WI38 (cell line): ENCODE results near the gene HDAC4.

Experiments
- H3K4me3 ChIP-seq: 2 replicates; pipeline ENCODE4 v1.5.1; 2011; ENCODE audit warnings: low read depth, mild to moderate bottlenecking, control low read depth, low read length
- TF ChIP-seq, protein P1 (sequence below): IDR thresholded peaks from 2 replicates; pipeline ENCODE4 v1.5.1; 2012; ENCODE audit warnings: low read depth, mild to moderate bottlenecking, control low read depth, low read length

The HDAC4 gene

DNA sequence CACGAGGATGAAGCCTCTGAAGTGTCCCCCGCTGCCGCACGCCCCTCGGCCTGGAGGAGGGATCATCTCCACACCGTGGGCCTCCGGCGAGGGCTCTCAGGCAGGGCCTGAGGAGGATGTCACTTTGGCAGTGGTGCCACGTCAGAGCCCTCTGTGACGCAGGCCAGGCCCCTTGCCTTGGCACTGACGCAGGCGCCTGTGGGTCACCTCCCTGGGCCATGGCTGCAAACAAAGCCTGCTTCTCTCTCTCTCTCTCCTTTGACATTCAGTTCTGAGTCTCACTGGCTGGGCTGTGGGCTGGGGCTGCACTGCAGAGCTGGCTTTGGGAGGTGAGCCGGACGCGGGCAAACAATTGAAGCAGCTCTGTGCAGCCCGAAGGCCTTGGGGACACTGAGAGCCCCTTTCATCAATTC lies 279.2 kb downstream of the HDAC4 start:
- TF ChIP-seq, protein P1, sequence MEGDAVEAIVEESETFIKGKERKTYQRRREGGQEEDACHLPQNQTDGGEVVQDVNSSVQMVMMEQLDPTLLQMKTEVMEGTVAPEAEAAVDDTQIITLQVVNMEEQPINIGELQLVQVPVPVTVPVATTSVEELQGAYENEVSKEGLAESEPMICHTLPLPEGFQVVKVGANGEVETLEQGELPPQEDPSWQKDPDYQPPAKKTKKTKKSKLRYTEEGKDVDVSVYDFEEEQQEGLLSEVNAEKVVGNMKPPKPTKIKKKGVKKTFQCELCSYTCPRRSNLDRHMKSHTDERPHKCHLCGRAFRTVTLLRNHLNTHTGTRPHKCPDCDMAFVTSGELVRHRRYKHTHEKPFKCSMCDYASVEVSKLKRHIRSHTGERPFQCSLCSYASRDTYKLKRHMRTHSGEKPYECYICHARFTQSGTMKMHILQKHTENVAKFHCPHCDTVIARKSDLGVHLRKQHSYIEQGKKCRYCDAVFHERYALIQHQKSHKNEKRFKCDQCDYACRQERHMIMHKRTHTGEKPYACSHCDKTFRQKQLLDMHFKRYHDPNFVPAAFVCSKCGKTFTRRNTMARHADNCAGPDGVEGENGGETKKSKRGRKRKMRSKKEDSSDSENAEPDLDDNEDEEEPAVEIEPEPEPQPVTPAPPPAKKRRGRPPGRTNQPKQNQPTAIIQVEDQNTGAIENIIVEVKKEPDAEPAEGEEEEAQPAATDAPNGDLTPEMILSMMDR: no peak
- no peak overlapping the region for H3K4me3 ChIP-seq

GRCh38 chr2:239120664-239121063 lies 280.2 kb downstream of the HDAC4 start:
- H3K4me3 ChIP-seq: no peak overlapping the region
- TF ChIP-seq, protein P1: no peak

DNA sequence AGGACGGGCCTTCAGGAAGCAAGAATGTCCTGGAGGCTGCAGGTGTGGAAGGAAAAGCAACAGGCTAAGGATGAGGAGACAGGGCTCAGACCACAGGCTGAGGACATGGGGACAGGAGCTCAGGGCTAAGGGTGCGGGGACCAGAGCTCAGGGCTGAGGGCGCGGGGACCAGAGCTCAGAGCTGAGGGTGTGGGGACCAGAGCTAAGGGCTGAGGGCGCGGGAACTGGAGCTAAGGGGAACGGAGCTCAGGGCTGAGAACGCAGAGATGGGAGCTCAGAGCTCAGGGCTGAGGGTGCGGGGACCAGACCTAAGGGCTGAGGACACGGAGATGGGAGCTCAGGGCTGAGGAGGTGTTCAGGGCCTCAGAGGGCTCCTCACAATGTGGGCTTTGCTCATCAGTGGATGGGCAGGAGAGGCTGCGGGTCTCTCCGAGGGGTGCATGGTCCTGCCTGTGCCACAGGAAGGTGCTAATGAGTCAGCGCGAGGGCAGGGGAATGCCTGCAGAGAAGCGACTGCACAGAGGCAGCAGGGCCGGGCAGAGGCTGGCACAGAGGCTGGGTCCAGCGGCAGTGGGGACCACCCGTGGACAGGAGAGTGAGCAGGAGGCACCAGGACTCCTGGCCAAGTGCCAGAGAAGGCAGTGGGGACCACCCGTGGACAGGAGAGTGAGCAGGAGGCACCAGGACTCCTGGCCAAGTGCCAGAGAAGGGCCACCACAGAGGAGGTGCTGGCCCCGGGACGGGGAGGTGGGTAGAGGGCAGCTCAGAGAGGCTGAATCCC lies 281.3 kb downstream of the HDAC4 start:
- TF ChIP-seq, protein P1: no peak
- no peak overlapping the region for H3K4me3 ChIP-seq

DNA sequence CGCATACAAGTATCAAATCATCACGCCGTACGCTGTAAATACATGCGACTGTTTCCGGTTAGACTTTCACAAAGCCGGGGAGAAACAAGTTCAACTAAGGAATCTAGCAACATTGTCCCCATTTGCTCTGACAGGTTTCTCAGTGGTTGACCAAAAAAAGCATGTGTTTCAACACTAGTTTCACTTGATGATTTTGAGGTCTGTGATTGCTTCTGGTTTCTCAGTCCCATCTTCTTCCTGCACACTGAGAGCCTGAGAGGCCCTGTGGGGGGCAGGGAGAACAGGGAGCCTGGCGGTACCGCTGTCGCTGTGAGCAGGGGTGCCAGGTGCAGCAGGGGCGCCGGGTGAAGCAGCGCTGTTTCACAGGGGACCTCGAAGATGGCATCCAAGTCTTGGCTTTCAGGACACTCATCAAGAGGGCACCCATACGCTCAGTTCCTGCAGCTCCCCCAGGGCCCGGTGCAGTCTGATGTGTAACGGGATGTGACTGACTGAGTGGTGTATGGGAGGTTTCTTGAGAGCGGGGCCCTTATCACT lies 282.1 kb downstream of the HDAC4 start:
- no peak overlapping the region for H3K4me3 ChIP-seq
- TF ChIP-seq, protein P1: no peak

DNA sequence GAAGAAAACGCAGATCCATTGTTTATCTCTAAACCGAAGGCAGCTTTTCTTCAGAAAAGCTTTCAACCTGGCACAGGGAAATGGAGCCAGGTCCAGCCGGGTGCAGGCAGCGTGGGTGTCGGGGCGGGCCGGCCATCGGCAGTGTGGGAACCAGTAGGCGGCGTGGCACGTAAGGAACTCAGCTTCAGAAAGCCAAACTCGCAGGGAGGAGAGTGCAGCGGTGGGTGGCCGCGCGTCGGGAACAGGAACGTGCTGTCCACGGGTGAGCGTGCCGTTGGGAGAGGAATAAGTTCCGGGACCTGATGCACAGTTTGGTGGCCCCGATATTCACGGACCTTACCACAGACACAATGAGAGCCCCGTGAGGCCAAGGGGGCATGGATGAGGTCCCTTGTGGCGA lies 282.6 kb downstream of the HDAC4 start:
- TF ChIP-seq, protein P1: no peak
- H3K4me3 ChIP-seq: no peak overlapping the region

- H3K4me3 ChIP-seq: no peak overlapping the region
- TF ChIP-seq, protein P1: no peak
These were observed 283.0 kb downstream of the HDAC4 start for GRCh38 chr2:239117831-239118230.

DNA sequence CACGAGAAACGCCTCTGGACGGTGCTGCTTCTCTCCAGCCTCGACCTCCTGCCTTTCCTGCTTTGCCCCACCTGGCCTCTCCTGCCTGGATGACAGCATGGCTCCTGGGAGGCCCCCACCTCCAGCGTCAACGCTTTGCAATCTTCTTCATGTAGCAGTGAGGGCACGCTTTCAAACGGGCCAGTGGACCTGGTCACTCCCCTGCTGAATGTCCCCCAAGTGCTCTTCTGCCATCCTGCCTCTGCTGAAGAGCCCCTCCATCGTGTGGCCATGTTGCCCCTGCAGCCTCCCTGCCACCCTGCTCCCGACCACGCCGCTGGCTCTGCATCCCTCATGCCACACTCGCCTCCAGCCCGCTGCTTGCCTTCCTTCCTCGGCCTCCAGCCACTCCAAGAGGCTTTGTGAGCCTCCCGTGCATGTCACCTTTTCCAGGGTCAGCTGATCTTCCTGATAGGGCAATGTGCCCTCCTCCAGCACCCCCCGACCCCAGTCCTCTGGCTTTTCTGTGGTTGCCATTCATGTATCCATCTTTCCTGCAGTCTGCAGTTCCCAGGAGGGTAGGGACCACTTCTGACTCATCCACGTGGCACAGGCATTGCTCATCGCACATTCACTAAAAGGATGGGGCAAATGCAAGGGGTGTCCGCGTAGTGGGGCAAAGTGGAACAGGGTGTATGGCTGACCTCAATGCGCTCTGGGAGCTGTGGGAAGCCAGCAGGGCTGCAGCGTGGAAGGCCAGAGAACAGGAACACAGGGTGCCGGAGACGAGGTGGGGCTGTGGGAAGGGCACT lies 284.2 kb downstream of the HDAC4 start:
- no peak overlapping the region for H3K4me3 ChIP-seq
- TF ChIP-seq, protein P1: no peak
